IMR-90 (cell line): ENCODE data around the gene IL36RN. TPM values are rescaled to one million over a fixed set of nuclear protein-coding genes. Genes with fewer than 3 reads are reported as not detected.

Experiments
- ATAC-seq: fragments of 200-7000 bp; cut with Tn5 transposase; 2 replicates; pipeline ENCODE4 v1.9.1; 2020; ENCODE audit warnings: low read depth, mild to moderate bottlenecking, moderate library complexity
- BruUV-seq: library from RNA; stranded (reverse); fragments of 400-500 nt; replicated peaks from 2 replicates; lab custom pipeline; 2021; lab: Mats Ljungman, UMichigan
- CTCF ChIA-PET: fragments of 300-600 bp; formaldehyde crosslinking; extraction: SDS; loops from one replicate; lab custom pipeline; 2021; ENCODE audit warnings: antibody characterized with exemption; lab: Yijun Ruan, JAX
- POLR2A ChIA-PET: fragments of 300-600 bp; sonication (Branson Sonifier 250); formaldehyde crosslinking; loops from one replicate; lab custom pipeline; 2022; ENCODE audit warnings: antibody characterized with exemption; ENCODE audit not compliant: unreplicated experiment; lab: Charles Lee
- DNase-seq: peaks from one replicate; pipeline ENCODE4 v3.0.0; 2013
- H2AFZ ChIP-seq: replicated peaks from 2 replicates; pipeline ENCODE3; 2013; ENCODE audit warnings: low read length, mild to moderate bottlenecking; ENCODE audit not compliant: poor library complexity
- H2AK5ac ChIP-seq: 2 replicates; pipeline ENCODE4 v1.6.1; 2013; ENCODE audit warnings: low read depth, low read length, inconsistent platforms
- H2AK9ac ChIP-seq: replicated peaks from 2 replicates; pipeline ENCODE3; 2013; ENCODE audit warnings: mild to moderate bottlenecking, low read depth, low read length, moderate library complexity; ENCODE audit not compliant: poor library complexity
- H2BK120ac ChIP-seq: 2 replicates; pipeline ENCODE4 v1.6.1; 2013; ENCODE audit warnings: low read depth, low read length, inconsistent platforms
- H2BK15ac ChIP-seq: 3 replicates; pipeline ENCODE4 v1.6.1; 2013; ENCODE audit warnings: low read depth, low read length, inconsistent platforms
- H2BK20ac ChIP-seq: 2 replicates; pipeline ENCODE4 v1.6.1; 2013; ENCODE audit warnings: low read depth, mild to moderate bottlenecking, inconsistent platforms, low read length, moderate library complexity
- H2BK5ac ChIP-seq: 2 replicates; pipeline ENCODE4 v1.6.1; 2013; ENCODE audit warnings: mild to moderate bottlenecking, low read depth, low read length, inconsistent platforms; ENCODE audit not compliant: poor library complexity, severe bottlenecking
- H3K14ac ChIP-seq: replicated peaks from 2 replicates; pipeline ENCODE4 v1.6.1; 2013; ENCODE audit warnings: low read depth, low read length, inconsistent platforms
- H3K18ac ChIP-seq: 2 replicates; pipeline ENCODE4 v1.6.1; 2013; ENCODE audit warnings: low read depth, low read length, control low read depth
- H3K23ac ChIP-seq: 2 replicates; pipeline ENCODE4 v1.6.1; 2013; ENCODE audit warnings: low read depth, low read length, inconsistent platforms
- H3K27ac ChIP-seq: 2 replicates; pipeline ENCODE4 v1.5.1; 2013; ENCODE audit warnings: mild to moderate bottlenecking, control low read depth, low read length; ENCODE audit not compliant: insufficient read depth
- H3K27me3 ChIP-seq: 2 replicates; pipeline ENCODE4 v1.6.1; 2013; ENCODE audit warnings: low read length; ENCODE audit not compliant: control insufficient read depth, insufficient read depth
- H3K36me3 ChIP-seq: 2 replicates; pipeline ENCODE4 v1.6.1; 2013; ENCODE audit warnings: low read length, mixed read lengths; ENCODE audit not compliant: control insufficient read depth, insufficient read depth
- H3K4ac ChIP-seq: 2 replicates; pipeline ENCODE4 v1.6.1; 2013; ENCODE audit warnings: low read depth, low read length, inconsistent platforms
- H3K4me1 ChIP-seq: 2 replicates; pipeline ENCODE4 v1.6.1; 2013; ENCODE audit warnings: low read length, mixed read lengths; ENCODE audit not compliant: control insufficient read depth, insufficient read depth
- H3K4me2 ChIP-seq: 2 replicates; pipeline ENCODE4 v1.6.1; 2013; ENCODE audit warnings: low read depth, mild to moderate bottlenecking, control low read depth, low read length, moderate library complexity
- H3K4me3 ChIP-seq: 2 replicates; pipeline ENCODE4 v1.5.1; 2013; ENCODE audit warnings: low read depth, mild to moderate bottlenecking, control low read depth, low read length, moderate library complexity; ENCODE audit not compliant: insufficient read depth
- H3K56ac ChIP-seq: 2 replicates; pipeline ENCODE4 v1.6.1; 2013; ENCODE audit warnings: low read length, inconsistent platforms; ENCODE audit not compliant: insufficient read depth; ENCODE audit errors: extremely low read depth
- H3K79me1 ChIP-seq, 2 experiments: 2 replicates each; pipeline ENCODE4 v1.6.1; 2013; ENCODE audit warnings: low read length in 2 of 2, inconsistent platforms in 1 of 2, low read depth in 1 of 2
- H3K9ac ChIP-seq: 2 replicates; pipeline ENCODE4 v1.6.1; 2013; ENCODE audit warnings: low read depth, low read length, control low read depth
- H3K9me1 ChIP-seq: 2 replicates; pipeline ENCODE4 v1.6.1; 2013; ENCODE audit warnings: low read length, inconsistent platforms; ENCODE audit not compliant: insufficient read depth
- H3K9me3 ChIP-seq: 2 replicates; pipeline ENCODE4 v1.6.1; 2013; ENCODE audit warnings: low read length; ENCODE audit not compliant: control insufficient read depth, insufficient read depth
- H4K20me1 ChIP-seq: 2 replicates; pipeline ENCODE4 v1.6.1; 2013; ENCODE audit warnings: low read length, inconsistent platforms; ENCODE audit not compliant: insufficient read depth
- H4K5ac ChIP-seq: 2 replicates; pipeline ENCODE4 v1.6.1; 2013; ENCODE audit warnings: mild to moderate bottlenecking, low read depth, low read length, control low read depth
- H4K8ac ChIP-seq, 2 experiments: 2 replicates each; pipeline ENCODE4 v1.6.1; 2013; ENCODE audit warnings: low read depth in 2 of 2, low read length in 2 of 2, control low read depth in 1 of 2, inconsistent platforms in 1 of 2
- H4K91ac ChIP-seq: 2 replicates; pipeline ENCODE4 v1.6.1; 2013; ENCODE audit warnings: low read depth, low read length, inconsistent platforms; ENCODE audit not compliant: insufficient read depth
- FOS ChIP-seq: fragments of 150-350 bp; IDR thresholded peaks from 2 replicates; pipeline ENCODE4 v1.6.1; 2016; ENCODE audit warnings: low read depth, low read length
- MXI1 ChIP-seq: IDR thresholded peaks from 2 replicates; pipeline ENCODE4 v1.6.1; 2012; ENCODE audit warnings: low read depth, mild to moderate bottlenecking, low read length, moderate library complexity, borderline replicate concordance
- POLR2A ChIP-seq: IDR thresholded peaks from 2 replicates; pipeline ENCODE4 v1.6.1; 2012; ENCODE audit warnings: mild to moderate bottlenecking, low read depth, low read length
- RAD21 ChIP-seq: IDR thresholded peaks from 2 replicates; pipeline ENCODE4 v1.6.1; 2012; ENCODE audit warnings: low read length, improper control_type of control experiment
- SMC3 ChIP-seq: fragments of 150-350 bp; IDR thresholded peaks from 2 replicates; pipeline ENCODE4 v1.6.1; 2016; ENCODE audit warnings: low read depth, mild to moderate bottlenecking, antibody characterized with exemption, low read length, moderate library complexity
- WGBS, 2 experiments: methylation state at CpG; one replicate each; pipeline versions ENCODE4 v1.1.5 to v1.1.7; 2013; ENCODE audit warnings: missing lambda C conversion rate in 2 of 2; ENCODE audit not compliant: insufficient read length in 1 of 2; ENCODE audit errors: extremely low coverage in 2 of 2; 5-methylcytosine and 5-hydroxymethylcytosine counted together
- dilution Hi-C: fragments of 300-500 bp; cut with HindIII; formaldehyde crosslinking; loops from one replicate; pipeline ENCODE4 v1.14.3; 2018; ENCODE audit warnings: low sequenced_read_pairs; ENCODE audit not compliant: unreplicated experiment
- in situ Hi-C: fragments of 300-500 bp; cut with MboI; formaldehyde crosslinking; loops from 3 replicates; pipeline ENCODE4 v1.14.3; 2019; ENCODE audit warnings: low sequenced_read_pairs, inconsistent platforms, mixed read lengths
- intact Hi-C: fragments of 100-400 bp; cut with micrococcal nuclease; formaldehyde crosslinking; loops from 2 replicates; pipeline ENCODE4 v1.10.0; 2022
- polyA plus RNA-seq, 3 experiments: library from polyadenylated mRNA; depleted of rRNA; stranded (reverse); fragments of >200 nt; gene quantifications; 2 replicates each; pipeline ENCODE4 v1.2.3, GENCODE V29; 2012; ENCODE audit warnings: low replicate concordance in 1 of 3
- total RNA-seq: library from RNA; depleted of rRNA; stranded (reverse); fragments of >200 nt; gene quantifications from 2 replicates; pipeline ENCODE4 v1.2.3, GENCODE V29; 2012
- TF ChIP-seq, protein P1 (sequence below): fragments of 150-350 bp; IDR thresholded peaks from 2 replicates; pipeline ENCODE4 v1.6.1; 2016; ENCODE audit warnings: low read depth, mild to moderate bottlenecking, low read length, moderate library complexity, borderline replicate concordance

Gene IL36RN
- total and polyA plus RNA-seq, 2 of the 4 experiments (the other 2 are of a cell fraction): not detected

GRCh38 chr2:113056521-113056920, 2.5 kb upstream of the IL36RN start:
- Histone ChIP-seq H3K4me1 (no peaks in the 10 kb centered on the region), H3K14ac (no peak overlapping the region), H3K56ac (no peak overlapping the region), H3K27me3 (peaks cover 3% of the 10 kb centered on the region), H3K18ac (no peak overlapping the region), H3K9me1 (no peaks in the 10 kb centered on the region), H3K36me3 (no peaks in the 10 kb centered on the region), H4K20me1 (no peaks in the 10 kb centered on the region), H4K91ac (no peak overlapping the region), H2AK5ac (no peak overlapping the region), H2BK5ac (no peak overlapping the region), H2BK20ac (no peak overlapping the region), H3K27ac (no peak overlapping the region), H3K23ac (no peak overlapping the region), H3K4ac (no peak overlapping the region), H2AK9ac (no peak overlapping the region), H4K8ac (no peak overlapping the region), H4K5ac (no peak overlapping the region), H2AFZ (no peak overlapping the region), H3K4me3 (no peak overlapping the region), H3K9ac (no peak overlapping the region), H3K4me2 (no peak overlapping the region), H3K9me3 (no peaks in the 10 kb centered on the region; the same call in 1 of the 2 replicates), H2BK15ac (no peak overlapping the region), H3K79me1 (no peaks in the 10 kb centered on the region), H2BK120ac (no peak overlapping the region)
- DNase-seq: no peak
- dilution Hi-C loops (no loop called here), intact Hi-C loops (no loop called here), in situ Hi-C loops (no loop called here)
- CTCF ChIA-PET: no interaction called here
- WGBS, 2 experiments: no CpG with 5 or more reads among the region's 1 CpG
- TF ChIP-seq FOS (no peak), SMC3 (no peak), RAD21 (no peak), MXI1 (no peak), POLR2A (no peak)
- TF ChIP-seq, protein P1, sequence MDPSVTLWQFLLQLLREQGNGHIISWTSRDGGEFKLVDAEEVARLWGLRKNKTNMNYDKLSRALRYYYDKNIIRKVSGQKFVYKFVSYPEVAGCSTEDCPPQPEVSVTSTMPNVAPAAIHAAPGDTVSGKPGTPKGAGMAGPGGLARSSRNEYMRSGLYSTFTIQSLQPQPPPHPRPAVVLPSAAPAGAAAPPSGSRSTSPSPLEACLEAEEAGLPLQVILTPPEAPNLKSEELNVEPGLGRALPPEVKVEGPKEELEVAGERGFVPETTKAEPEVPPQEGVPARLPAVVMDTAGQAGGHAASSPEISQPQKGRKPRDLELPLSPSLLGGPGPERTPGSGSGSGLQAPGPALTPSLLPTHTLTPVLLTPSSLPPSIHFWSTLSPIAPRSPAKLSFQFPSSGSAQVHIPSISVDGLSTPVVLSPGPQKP: no peak
- no TSS peak for BruUV-seq
- POLR2A ChIA-PET: no interaction called here
- ATAC-seq: no peak
